CD8-positive, alpha-beta memory T cell (primary cell): ENCODE measurements around the gene JAGN1. TPM values are rescaled to one million over a fixed set of nuclear protein-coding genes. Genes with fewer than 3 reads are reported as not detected.
"Not testable (repeated sequence)": the region's sequence is repeated elsewhere in the genome, so short reads cannot be mapped to it uniquely, and the experiment has no call there.

Source experiments
- CTCF ChIA-PET: fragments of 350-600 bp; sonication (Branson Sonifier 250); formaldehyde crosslinking; loops from one replicate; lab custom pipeline; 2021; ENCODE audit warnings: antibody characterized with exemption; lab: Charles Lee
- POLR2A ChIA-PET: fragments of 350-600 bp; sonication (Branson Sonifier 250); formaldehyde crosslinking; loops from one replicate; lab custom pipeline; 2021; ENCODE audit warnings: antibody characterized with exemption; lab: Charles Lee
- DNase-seq, 5 donors: peaks; one replicate each; pipeline versions ENCODE4 v3.0.0 to v3.0.0-alpha.2; 2020 to 2022; ENCODE audit warnings: mixed read lengths in 1 of 5
- H3K27ac ChIP-seq: one replicate; pipeline ENCODE4 v1.7.0; 2013; ENCODE audit warnings: low read depth, mild to moderate bottlenecking, low read length, moderate library complexity
- H3K27me3 ChIP-seq: 2 replicates; pipeline ENCODE4 v1.7.0; 2013; ENCODE audit warnings: low read length, mild to moderate bottlenecking; ENCODE audit not compliant: insufficient read depth, poor library complexity, severe bottlenecking
- H3K36me3 ChIP-seq: 2 replicates; pipeline ENCODE4 v1.7.0; 2013; ENCODE audit warnings: mild to moderate bottlenecking, low read length, moderate library complexity; ENCODE audit not compliant: insufficient read depth
- H3K4me1 ChIP-seq: 2 replicates; pipeline ENCODE4 v1.7.0; 2013; ENCODE audit warnings: mild to moderate bottlenecking, low read length, moderate library complexity; ENCODE audit not compliant: insufficient read depth
- H3K4me3 ChIP-seq: 2 replicates; pipeline ENCODE4 v1.7.0; 2013; ENCODE audit warnings: mild to moderate bottlenecking, low read length
- H3K9me3 ChIP-seq: 2 replicates; pipeline ENCODE4 v1.7.0; 2013; ENCODE audit warnings: mild to moderate bottlenecking, low read length
- H3K27ac Mint-ChIP-seq, 8 donors: one replicate each; pipeline ENCODE4 v1.8.0; 2020 to 2021; ENCODE audit warnings: mixed read lengths in 8 of 8, mild to moderate bottlenecking in 6 of 8, inconsistent platforms in 3 of 8, moderate library complexity in 3 of 8
- H3K27me3 Mint-ChIP-seq, 2 donors: one replicate each; pipeline ENCODE4 v1.8.0; 2020 to 2021; ENCODE audit warnings: mixed read lengths in 2 of 2, mild to moderate bottlenecking in 1 of 2, moderate library complexity in 1 of 2
- H3K36me3 Mint-ChIP-seq, 3 donors: one replicate each; pipeline ENCODE4 v1.8.0; 2020 to 2021; ENCODE audit warnings: mixed read lengths in 3 of 3, inconsistent platforms in 1 of 3, mild to moderate bottlenecking in 1 of 3
- H3K4me1 Mint-ChIP-seq, 3 donors: one replicate each; pipeline ENCODE4 v1.8.0; 2020 to 2021; ENCODE audit warnings: mixed read lengths in 3 of 3, inconsistent platforms in 1 of 3, mild to moderate bottlenecking in 1 of 3
- H3K4me3 Mint-ChIP-seq, 7 donors: one replicate each; pipeline ENCODE4 v1.8.0; 2020 to 2021; ENCODE audit warnings: mixed read lengths in 7 of 7, mild to moderate bottlenecking in 6 of 7, moderate library complexity in 4 of 7, inconsistent platforms in 2 of 7
- H3K9me3 Mint-ChIP-seq, 5 donors: one replicate each; pipeline ENCODE4 v1.8.0; 2020 to 2022; ENCODE audit warnings: mixed read lengths in 5 of 5, mild to moderate bottlenecking in 3 of 5, moderate library complexity in 2 of 5, inconsistent platforms in 1 of 5
- polyA plus RNA-seq: library from polyadenylated mRNA; unstranded; fragments of 300-500 nt; fragmentation: Illumina TruSeq; gene quantifications from one replicate; pipeline ENCODE4 v1.2.3, GENCODE V29; 2021
- total RNA-seq, 2 experiments: library from RNA; stranded (reverse); gene quantifications; one replicate each; pipeline ENCODE4 v1.2.3, GENCODE V29; 2021

Gene JAGN1
- total and polyA plus RNA-seq, 3 experiments from 2014 or later: 44.4 to 59.0 (median 55.5) TPM

DNA sequence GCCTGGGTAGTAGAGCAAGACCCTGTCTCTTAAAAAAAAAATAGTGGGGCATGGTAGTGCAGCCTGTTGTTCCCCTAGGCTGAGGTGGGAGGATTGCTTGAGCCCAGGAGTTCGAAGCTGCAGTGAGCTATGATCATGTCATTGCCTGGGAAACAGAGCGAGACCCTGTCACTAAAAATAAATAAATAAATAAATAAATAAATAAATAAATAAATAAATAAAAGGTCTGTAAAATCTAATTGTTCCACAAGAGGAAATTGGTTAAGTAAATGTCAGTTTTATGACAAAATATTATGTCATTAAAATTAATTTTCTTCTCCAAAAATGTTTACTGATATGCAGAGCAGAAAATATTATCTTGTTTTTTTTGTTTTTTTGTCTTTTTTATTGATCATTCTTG is 48.6 kb downstream of the JAGN1 start:
- no peak overlapping the region for H3K4me3 ChIP-seq
- no peak for DNase-seq
- POLR2A ChIA-PET: no interaction called here
- no peaks in the 10 kb centered on the region for H3K9me3 ChIP-seq
- no peaks in the 10 kb centered on the region for H3K27me3 ChIP-seq
- peaks cover 22% of the 10 kb centered on the region for H3K4me1 ChIP-seq
- Mint-ChIP-seq H3K36me3 (peaks cover 0 to 60% (median 10%) of the 10 kb centered on the region in 3 donors), H3K4me1 (peaks cover 19 to 32% (median 23%) of the 10 kb centered on the region in 3 donors), H3K9me3 (no peaks in the 10 kb centered on the region), H3K27ac (peak overlapping the region in 1 of 8 donors; percentile 41), H3K4me3 (no peak overlapping the region), H3K27me3 (no peaks in the 10 kb centered on the region)
- CTCF ChIA-PET: no interaction called here
- H3K27ac ChIP-seq: no peak overlapping the region
- peaks cover 12% of the 10 kb centered on the region for H3K36me3 ChIP-seq

- H3K4me1 Mint-ChIP-seq: peaks cover 10 to 22% (median 14%) of the 10 kb centered on the region in 3 donors
- H3K4me3 ChIP-seq, CTCF ChIA-PET, H3K9me3 ChIP-seq, H3K9me3 Mint-ChIP-seq, H3K27ac Mint-ChIP-seq, DNase-seq, H3K27ac ChIP-seq, H3K27me3 Mint-ChIP-seq, POLR2A ChIA-PET, H3K4me3 Mint-ChIP-seq, H3K27me3 ChIP-seq: not testable (repeated sequence)
- peaks cover 13% of the 10 kb centered on the region for H3K4me1 ChIP-seq
- H3K36me3 ChIP-seq: peaks cover 17% of the 10 kb centered on the region
- peaks cover 0 to 60% (median 10%) of the 10 kb centered on the region in 3 donors for H3K36me3 Mint-ChIP-seq
These were observed 49.5 kb downstream of the JAGN1 start for GRCh38 chr3:9939906-9940305.

- no peak for DNase-seq
- H3K27ac Mint-ChIP-seq: no peak overlapping the region
- Histone ChIP-seq H3K27me3 (no peaks in the 10 kb centered on the region), H3K9me3 (no peaks in the 10 kb centered on the region), H3K4me1 (peaks cover 5% of the 10 kb centered on the region), H3K36me3 (peaks cover 18% of the 10 kb centered on the region), H3K4me3 (no peak overlapping the region), H3K27ac (no peak overlapping the region)
- ChIA-PET CTCF (no interaction called here), POLR2A (no interaction called here)
- no peaks in the 10 kb centered on the region for H3K9me3 Mint-ChIP-seq
- no peak overlapping the region for H3K4me3 Mint-ChIP-seq
- H3K36me3 Mint-ChIP-seq: peaks cover 0 to 57% (median 10%) of the 10 kb centered on the region in 3 donors
- H3K4me1 Mint-ChIP-seq: peaks cover 1 to 14% (median 5%) of the 10 kb centered on the region in 3 donors
- no peaks in the 10 kb centered on the region for H3K27me3 Mint-ChIP-seq
These were observed 50.3 kb downstream of the JAGN1 start for GRCh38 chr3:9940746-9941145.

GRCh38 chr3:9942164-9942563 is 51.8 kb downstream of the JAGN1 start:
- ChIA-PET CTCF (interaction anchor here (1.1 to 2.0 kb wide), 3 partner anchors 8 to 288 kb away, joined by 3 to 9 read pairs (median 5); partner anchors contain the start of gene CRELD1), POLR2A (interaction anchor here (1.0 kb wide), 1 partner anchor 9 kb away, joined by 3 read pairs; the partner anchor contains the start of gene CRELD1)
- H3K4me1 ChIP-seq: no peaks in the 10 kb centered on the region
- peak overlapping the region in 2 of 8 donors; percentile 29 to 73 for H3K27ac Mint-ChIP-seq
- no peaks in the 10 kb centered on the region for H3K27me3 Mint-ChIP-seq
- no peak overlapping the region for H3K27ac ChIP-seq
- no peaks in the 10 kb centered on the region for H3K9me3 ChIP-seq
- H3K9me3 Mint-ChIP-seq: no peaks in the 10 kb centered on the region
- no peaks in the 10 kb centered on the region for H3K27me3 ChIP-seq
- no peak for DNase-seq
- no peak overlapping the region for H3K4me3 ChIP-seq
- no peak overlapping the region for H3K4me3 Mint-ChIP-seq
- H3K36me3 ChIP-seq: peaks cover 15% of the 10 kb centered on the region
- H3K36me3 Mint-ChIP-seq: peaks cover 0 to 48% (median 6%) of the 10 kb centered on the region in 3 donors
- peaks cover 0 to 3% (median 0%) of the 10 kb centered on the region in 3 donors for H3K4me1 Mint-ChIP-seq

GRCh38 chr3:9942934-9943690 is 52.7 kb downstream of the JAGN1 start:
- Mint-ChIP-seq H3K27me3 (no peaks in the 10 kb centered on the region), H3K9me3 (no peaks in the 10 kb centered on the region), H3K36me3 (peaks cover 0 to 42% (median 4%) of the 10 kb centered on the region in 3 donors), H3K4me3 (peak overlapping the region in 1 of 7 donors; percentile 40), H3K4me1 (no peaks in the 10 kb centered on the region), H3K27ac (peak overlapping the region in 6 of 8 donors; percentile 20 to 93 (median 58))
- H3K36me3 ChIP-seq: peaks cover 6% of the 10 kb centered on the region
- ChIA-PET POLR2A (no interaction called here), CTCF (interaction anchor here (1.2 to 2.0 kb wide), 3 partner anchors 10 to 287 kb away, joined by 3 to 10 read pairs (median 9); partner anchors contain the start of gene CRELD1)
- no peaks in the 10 kb centered on the region for H3K9me3 ChIP-seq
- H3K4me3 ChIP-seq: no peak overlapping the region
- no peak for DNase-seq
- no peak overlapping the region for H3K27ac ChIP-seq
- H3K27me3 ChIP-seq: no peaks in the 10 kb centered on the region
- H3K4me1 ChIP-seq: no peaks in the 10 kb centered on the region

Other genes starting within 250 kb of the JAGN1 start
- gene MTMR14, start 241.1 kb upstream of the JAGN1 start, total RNA-seq: 10 to 100 TPM; 53.1 to 54.3 TPM
- 62.9 TPM for gene MTMR14, start 241.1 kb upstream of the JAGN1 start, polyA plus RNA-seq
- under 1 TPM in 1 of 2 experiments, not detected in 1; 0.16 TPM for gene CPNE9, start 186.8 kb upstream of the JAGN1 start, total RNA-seq
- gene CPNE9, start 186.8 kb upstream of the JAGN1 start, polyA plus RNA-seq: not detected
- gene BRPF1, start 158.9 kb upstream of the JAGN1 start, total RNA-seq: 10 to 100 TPM; 46.8 to 50.2 TPM
- gene BRPF1, start 158.9 kb upstream of the JAGN1 start, polyA plus RNA-seq: 27.0 TPM
- 10 to 100 TPM; 30.5 to 32.1 TPM for gene OGG1, start 140.7 kb upstream of the JAGN1 start, total RNA-seq
- gene OGG1, start 140.7 kb upstream of the JAGN1 start, polyA plus RNA-seq: 25.8 TPM
- gene CAMK1, start 120.7 kb upstream of the JAGN1 start, total RNA-seq: 10 to 100 TPM; 27.0 to 27.4 TPM
- 2.9 TPM for gene CAMK1, start 120.7 kb upstream of the JAGN1 start, polyA plus RNA-seq
- gene TADA3, start 98.1 kb upstream of the JAGN1 start, total RNA-seq: 10 to 100 TPM; 57.0 to 58.8 TPM
- gene TADA3, start 98.1 kb upstream of the JAGN1 start, polyA plus RNA-seq: 64.4 TPM
- gene ARPC4, start 97.5 kb upstream of the JAGN1 start, total RNA-seq: 100 to 1,000 TPM; 309 to 319 TPM
- gene ARPC4, start 97.5 kb upstream of the JAGN1 start, polyA plus RNA-seq: 277 TPM
- 10 to 100 TPM; 18.8 to 19.1 TPM for gene TTLL3, start 80.3 kb upstream of the JAGN1 start, total RNA-seq
- 3.8 TPM for gene TTLL3, start 80.3 kb upstream of the JAGN1 start, polyA plus RNA-seq
- 10 to 100 TPM; 74.3 to 77.6 TPM for gene RPUSD3, start 46.6 kb upstream of the JAGN1 start, total RNA-seq
- 51.8 TPM for gene RPUSD3, start 46.6 kb upstream of the JAGN1 start, polyA plus RNA-seq
- gene CIDEC, start 10.4 kb upstream of the JAGN1 start, total RNA-seq: not detected
- gene CIDEC, start 10.4 kb upstream of the JAGN1 start, polyA plus RNA-seq: not detected
- gene IL17RE, start 12.2 kb downstream of the JAGN1 start, total RNA-seq: 1 to 10 TPM in 1 of 2 experiments, under 1 TPM in 1; 0.47 to 1.2 TPM
- gene IL17RE, start 12.2 kb downstream of the JAGN1 start, polyA plus RNA-seq: 1.2 TPM
- under 1 TPM; 0.20 to 0.31 TPM for gene IL17RC, start 26.5 kb downstream of the JAGN1 start, total RNA-seq
- gene IL17RC, start 26.5 kb downstream of the JAGN1 start, polyA plus RNA-seq: 11.0 TPM
- 10 to 100 TPM; 14.0 to 16.0 TPM for gene CRELD1, start 43.2 kb downstream of the JAGN1 start, total RNA-seq
- gene CRELD1, start 43.2 kb downstream of the JAGN1 start, polyA plus RNA-seq: 24.5 TPM
- gene PRRT3, start 61.8 kb downstream of the JAGN1 start, total RNA-seq: 10 to 100 TPM; 12.1 to 12.3 TPM
- 5.4 TPM for gene PRRT3, start 61.8 kb downstream of the JAGN1 start, polyA plus RNA-seq
- 10 to 100 TPM; 56.3 to 56.8 TPM for gene EMC3, start 96.2 kb downstream of the JAGN1 start, total RNA-seq
- 90.9 TPM for gene EMC3, start 96.2 kb downstream of the JAGN1 start, polyA plus RNA-seq
- gene FANCD2, start 135.8 kb downstream of the JAGN1 start, total RNA-seq: 10 to 100 TPM; 55.9 to 56.2 TPM
- gene FANCD2, start 135.8 kb downstream of the JAGN1 start, polyA plus RNA-seq: 6.3 TPM
- not detected for gene FANCD2OS, start 217.6 kb downstream of the JAGN1 start, total RNA-seq
- gene FANCD2OS, start 217.6 kb downstream of the JAGN1 start, polyA plus RNA-seq: not detected
- gene BRK1, start 225.1 kb downstream of the JAGN1 start, total RNA-seq: 100 to 1,000 TPM; 105 to 106 TPM
- gene BRK1, start 225.1 kb downstream of the JAGN1 start, polyA plus RNA-seq: 230 TPM